Subcutaneous adipose tissue (tissue), 4 donors: ENCODE data around the gene CLCN7. TPM values are rescaled to one million over a fixed set of nuclear protein-coding genes. Genes with fewer than 3 reads are reported as not detected.

Source experiments
- CTCF ChIP-seq: fragments of 450-650 bp; IDR thresholded peaks from one replicate; pipeline ENCODE4 v1.5.1; 2016; ENCODE audit warnings: low read depth, mild to moderate bottlenecking, control low read depth, antibody characterized with exemption, moderate library complexity
- total RNA-seq, 4 donors: library from RNA; depleted of rRNA; stranded (reverse); fragments of >200 nt; gene quantifications; one replicate each; pipeline ENCODE4 v1.1.0, GENCODE V29; 2016

Gene CLCN7
- total RNA-seq, 4 donors from 2014 or later: 44.9 to 73.3 (median 56.6) TPM

GRCh38 chr16:1464894-1465566 is 9.8 kb downstream of the CLCN7 start:
- TF ChIP-seq CTCF: no peak

GRCh38 chr16:1464196-1464893 is 10.5 kb downstream of the CLCN7 start:
- no peak for TF ChIP-seq CTCF

GRCh38 chr16:1461146-1461545 is 13.7 kb downstream of the CLCN7 start:
- no peak for TF ChIP-seq CTCF

GRCh38 chr16:1460602-1461138 is 14.2 kb downstream of the CLCN7 start:
- no peak for TF ChIP-seq CTCF

- no peak for TF ChIP-seq CTCF
Measured at GRCh38 chr16:1459967-1460366, 14.9 kb downstream of the CLCN7 start.

GRCh38 chr16:1458977-1459341 is 15.9 kb downstream of the CLCN7 start:
- TF ChIP-seq CTCF: no peak

- no peak for TF ChIP-seq CTCF
Measured at GRCh38 chr16:1458336-1458976, 16.4 kb downstream of the CLCN7 start.
